Measurements from ENCODE around the gene RANBP6. TPM values are rescaled to one million over a fixed set of nuclear protein-coding genes. Genes with fewer than 3 reads are reported as not detected.
"Not testable (repeated sequence)": the region's sequence is repeated elsewhere in the genome, so short reads cannot be mapped to it uniquely, and the experiment has no call there.

Gene RANBP6
- 26.2 and 26.4 TPM in 2 replicates for total RNA-seq

GRCh38 chr9:6015278-6016157, at the start of gene RANBP6:
RANBP6 (minus strand) TSS chr9:6015624; CDS start chr9:6015607, 17 bp downstream.
- peak; percentile 66 to 89 for DNase-seq (ENCODE audit: low read depth in 2 of 2)

GRCh38 chr9:6063146-6063545, 47.7 kb upstream of the RANBP6 start:
- not testable (repeated sequence) for DNase-seq (ENCODE audit: low read depth in 2 of 2)

GRCh38 chr9:6055666-6056065, 40.2 kb upstream of the RANBP6 start:
- DNase-seq (ENCODE audit: low read depth in 2 of 2): no peak

DNA sequence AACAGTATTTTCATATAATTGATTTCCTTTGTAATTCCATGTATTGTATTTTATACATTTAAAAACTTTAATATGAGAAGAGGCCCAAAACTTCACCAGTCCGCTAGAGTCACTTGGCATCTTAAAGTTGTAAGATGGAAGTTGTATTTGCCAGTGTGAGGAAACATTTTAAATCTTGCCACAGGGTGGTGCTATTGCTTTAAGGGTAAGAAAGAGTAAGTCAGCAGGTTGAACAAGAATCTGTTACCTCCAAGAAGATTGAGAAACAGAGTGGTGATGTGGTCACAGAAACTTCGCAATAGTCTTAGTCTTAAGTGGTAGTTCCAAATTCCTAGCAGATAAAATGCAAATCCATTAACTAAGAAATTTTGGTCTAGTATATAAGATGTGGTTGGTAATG, 39.8 kb upstream of the RANBP6 start:
- DNase-seq (ENCODE audit: low read depth in 2 of 2): peak; percentile 21 to 83

DNA sequence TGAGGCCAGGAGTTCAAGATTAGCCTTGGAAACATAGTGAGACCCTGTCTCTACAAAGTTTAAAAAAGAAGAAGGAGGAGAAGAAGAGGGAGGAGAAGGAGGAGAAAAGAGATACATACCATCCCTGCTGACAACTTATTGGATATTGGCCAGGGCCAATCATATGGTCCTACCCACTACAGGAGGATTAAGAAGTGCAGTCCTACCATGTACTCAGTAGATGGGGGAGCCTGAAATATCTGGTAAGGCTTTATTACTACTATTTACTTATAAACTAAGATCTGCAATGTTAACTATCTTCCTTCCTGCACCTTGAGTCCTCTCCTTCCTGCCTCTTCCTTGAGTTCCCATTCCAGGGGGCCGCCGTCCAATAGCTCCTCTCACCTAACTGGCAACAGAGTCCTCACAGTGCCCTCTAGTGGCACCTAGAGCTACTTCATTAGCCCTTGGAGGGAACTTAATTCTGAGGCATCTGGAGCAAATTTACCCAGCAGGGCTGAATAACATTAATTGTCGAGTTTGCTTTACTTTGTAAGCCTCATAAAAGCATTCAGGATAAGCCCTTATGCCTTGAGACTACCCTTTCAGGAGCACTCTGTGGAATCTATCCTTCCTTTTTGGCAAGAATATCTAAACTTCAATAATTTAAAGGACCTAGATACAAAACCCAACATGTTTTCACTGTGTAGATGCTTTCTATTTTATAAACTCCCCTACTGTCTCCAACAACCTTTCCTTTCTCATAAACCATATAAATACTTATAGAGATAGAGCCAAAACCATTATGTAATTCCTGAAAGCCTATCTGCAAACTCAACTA, 39.1 kb upstream of the RANBP6 start:
- DNase-seq (ENCODE audit: low read depth in 2 of 2): peak; percentile 43 to 79

DNA sequence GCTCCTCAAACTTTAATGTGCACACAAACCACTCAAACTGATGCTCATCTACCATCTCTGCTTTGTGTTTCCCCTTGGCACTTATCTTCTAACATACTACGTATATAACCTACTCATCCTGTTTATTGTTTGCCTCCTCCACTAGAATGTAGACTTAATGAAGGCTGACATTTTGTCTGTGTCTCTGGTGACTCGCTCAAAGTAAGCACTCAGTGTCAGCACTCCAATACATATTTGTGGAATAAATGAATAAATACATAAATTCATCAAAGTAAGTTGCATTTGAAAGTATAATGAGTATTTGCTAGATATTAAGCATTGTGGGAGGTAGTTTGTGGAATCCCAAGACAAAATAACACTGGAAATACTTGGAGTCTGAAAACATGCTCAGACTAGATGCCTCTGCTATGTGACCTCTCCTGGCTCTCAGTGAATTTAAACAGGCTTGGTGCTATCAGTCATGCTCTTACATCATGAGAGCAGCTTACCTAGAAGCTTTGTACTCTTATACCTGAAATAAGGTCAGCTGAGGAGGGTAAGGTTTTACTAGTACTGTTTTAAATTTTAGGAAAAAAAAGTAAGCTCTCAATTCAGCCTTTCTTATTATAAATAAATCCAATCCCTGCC, 37.0 kb upstream of the RANBP6 start:
- no peak for DNase-seq (ENCODE audit: low read depth in 2 of 2)

DNA sequence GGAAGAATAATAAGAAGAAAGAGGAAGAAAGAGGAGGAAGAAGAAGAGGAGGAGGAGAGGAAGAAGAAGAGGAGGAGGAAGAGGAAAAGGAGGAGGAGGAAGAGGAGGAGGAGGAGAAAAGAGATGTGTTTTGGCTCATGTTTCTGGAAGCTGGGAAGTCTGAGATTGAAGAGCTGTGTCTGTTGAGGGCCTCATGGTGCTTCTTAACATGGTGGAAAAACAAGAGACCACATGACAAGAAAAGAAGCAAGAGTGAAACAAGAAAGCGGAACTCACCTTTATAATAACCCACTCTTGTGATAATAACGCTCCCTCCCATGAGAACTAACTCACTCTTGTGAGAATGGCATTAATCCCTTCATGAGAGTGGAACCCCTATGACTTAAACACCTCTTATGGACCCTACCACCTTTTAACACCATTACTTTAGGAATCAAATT, 36.1 kb upstream of the RANBP6 start:
- DNase-seq (ENCODE audit: low read depth in 2 of 2): no peak

GRCh38 chr9:6049798-6050197, 34.4 kb upstream of the RANBP6 start:
- peak in 1 of 2 donors; percentile 34 for DNase-seq (ENCODE audit: low read depth in 2 of 2)

- DNase-seq (ENCODE audit: low read depth in 2 of 2): no peak
Measured at GRCh38 chr9:6048039-6048438, 32.6 kb upstream of the RANBP6 start.

GRCh38 chr9:6047020-6047419, 31.6 kb upstream of the RANBP6 start:
- DNase-seq (ENCODE audit: low read depth in 2 of 2): no peak

DNA sequence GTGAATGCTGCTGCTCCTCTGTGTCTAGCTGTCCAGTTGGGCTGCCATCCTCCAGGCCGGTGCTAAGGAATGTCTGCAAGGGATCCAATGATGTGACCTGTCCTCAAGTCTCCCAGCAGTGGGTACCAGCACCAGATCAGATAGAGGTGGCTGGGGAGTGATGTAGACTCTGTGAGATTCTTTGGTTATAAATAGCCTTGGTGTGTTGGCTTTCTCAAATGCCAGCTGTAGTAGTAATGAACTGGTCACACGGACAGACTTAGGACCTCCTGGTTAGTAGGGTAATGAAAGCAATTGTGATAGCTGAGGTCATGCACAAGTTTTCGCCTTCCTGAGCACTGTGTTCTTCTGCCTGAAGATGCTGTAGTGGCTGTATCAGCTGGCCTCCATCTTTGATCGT, 29.9 kb upstream of the RANBP6 start:
- no peak for DNase-seq (ENCODE audit: low read depth in 2 of 2)

DNA sequence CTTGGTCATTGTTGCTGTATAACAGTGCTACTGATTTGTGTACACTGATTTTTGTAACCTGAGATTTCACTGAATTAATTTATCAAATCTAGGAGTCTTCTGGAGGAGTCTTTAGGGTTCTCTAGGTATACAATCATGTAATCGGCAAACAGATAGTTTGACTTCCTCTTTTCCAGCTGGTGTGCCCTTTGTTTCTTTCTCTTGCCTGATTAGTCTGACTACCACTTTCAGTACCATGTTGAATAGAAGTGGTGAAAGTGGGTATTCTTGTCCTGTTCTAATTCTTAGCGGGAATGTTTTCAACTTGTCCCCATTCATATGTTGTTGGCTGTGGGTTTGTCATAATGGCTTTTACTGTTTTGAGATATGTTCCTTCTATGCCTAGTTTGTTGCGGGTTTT, 24.7 kb upstream of the RANBP6 start:
- DNase-seq (ENCODE audit: low read depth in 2 of 2): no peak

GRCh38 chr9:6036391-6036790, 21.0 kb upstream of the RANBP6 start:
- DNase-seq (ENCODE audit: low read depth in 2 of 2): no peak

GRCh38 chr9:6034954-6035353, 19.5 kb upstream of the RANBP6 start:
- peak in 1 of 2 donors; percentile 8 for DNase-seq (ENCODE audit: low read depth in 2 of 2)

- DNase-seq (ENCODE audit: low read depth in 2 of 2): no peak
Measured at GRCh38 chr9:6029604-6030274, 14.3 kb upstream of the RANBP6 start.

GRCh38 chr9:6024035-6024554, 8.7 kb upstream of the RANBP6 start:
- peak in 1 of 2 donors; percentile 7 for DNase-seq (ENCODE audit: low read depth in 2 of 2)

GRCh38 chr9:6016975-6017374, 1.6 kb upstream of the RANBP6 start:
- not testable (repeated sequence) for DNase-seq (ENCODE audit: low read depth in 2 of 2)

- peak in 1 of 2 donors; percentile 81 for DNase-seq (ENCODE audit: low read depth in 2 of 2)
Measured at GRCh38 chr9:6014670-6015270, 654 bp downstream of the RANBP6 start.

GRCh38 chr9:6008169-6008979, 7.0 kb downstream of the RANBP6 start:
- DNase-seq (ENCODE audit: low read depth in 2 of 2): peak; percentile 99

- DNase-seq (ENCODE audit: low read depth in 2 of 2): peak; percentile 25 to 79
Measured at GRCh38 chr9:6007770-6008168, 7.7 kb downstream of the RANBP6 start.
